ENCODE results near the gene LRRC8D. TPM values are rescaled to one million over a fixed set of nuclear protein-coding genes. Genes with fewer than 3 reads are reported as not detected.

LRRC8D gene
- total RNA-seq, 2 donors from 2014 or later, result 23.8 to 33.8 TPM

- peaks cover 41% of the 10 kb centered on the region for H3K4me1 Mint-ChIP-seq
- Histone ChIP-seq H3K27ac (ENCODE audit: low read depth, low read length) (no peak overlapping the region), H3K4me3 (ENCODE audit: low read length) (no peak overlapping the region), H3K9me3 (ENCODE audit: control insufficient read depth, low read length) (peaks cover under 1% of the 10 kb centered on the region), H3K27me3 (ENCODE audit: control insufficient read depth, insufficient read depth, low read length, poor library complexity, severe bottlenecking) (no peaks in the 10 kb centered on the region), H3K36me3 (ENCODE audit: control insufficient read depth, insufficient read depth, low read length) (no peaks in the 10 kb centered on the region), H3K4me1 (ENCODE audit: control insufficient read depth, insufficient read depth, low read length) (peaks cover 8% of the 10 kb centered on the region), H3K9ac (ENCODE audit: extremely low read depth, low read length, poor library complexity, severe bottlenecking) (no peak overlapping the region)
- H3K9me3 Mint-ChIP-seq, result peaks cover 2% of the 10 kb centered on the region
- no peaks in the 10 kb centered on the region for H3K36me3 Mint-ChIP-seq (ENCODE audit: low read depth)
- no peak for TF ChIP-seq CTCF (conservative IDR thresholded peaks at IDR 0.05)
- WGBS, 2 experiments (ENCODE audit: insufficient coverage in 1 of 2, insufficient read length in 1 of 2), result 94% methylated on average over 1 of the region's 1 CpG; no CpG with 5 or more reads in 1 of the 2 experiments
- no peaks in the 10 kb centered on the region for H3K27me3 Mint-ChIP-seq (ENCODE audit: insufficient read depth)
- no peak for DNase-seq
- H3K27ac Mint-ChIP-seq, result no peak overlapping the region
- no peak overlapping the region for H3K4me3 Mint-ChIP-seq
Observed at GRCh38 chr1:89953929-89954328, 133.1 kb downstream of the LRRC8D start.

GRCh38 chr1:89954401-89954800 lies 133.6 kb downstream of the LRRC8D start:
- WGBS, 2 experiments (ENCODE audit: insufficient coverage in 1 of 2, insufficient read length in 1 of 2), result 84 to 91% methylated on average over 1 of the region's 1 CpG
- no peaks in the 10 kb centered on the region for H3K36me3 ChIP-seq (ENCODE audit: control insufficient read depth, insufficient read depth, low read length)
- no peaks in the 10 kb centered on the region for H3K36me3 Mint-ChIP-seq (ENCODE audit: low read depth)
- H3K9me3 Mint-ChIP-seq, result peaks cover 6% of the 10 kb centered on the region
- H3K27ac ChIP-seq (ENCODE audit: low read depth, low read length), result no peak overlapping the region
- no peak for TF ChIP-seq CTCF (conservative IDR thresholded peaks at IDR 0.05)
- H3K9ac ChIP-seq (ENCODE audit: extremely low read depth, low read length, poor library complexity, severe bottlenecking), result no peak overlapping the region
- no peak overlapping the region for H3K4me3 Mint-ChIP-seq
- peaks cover 8% of the 10 kb centered on the region for H3K4me1 ChIP-seq (ENCODE audit: control insufficient read depth, insufficient read depth, low read length)
- DNase-seq, result no peak
- H3K4me1 Mint-ChIP-seq, result peaks cover 41% of the 10 kb centered on the region
- no peaks in the 10 kb centered on the region for H3K27me3 ChIP-seq (ENCODE audit: control insufficient read depth, insufficient read depth, low read length, poor library complexity, severe bottlenecking)
- H3K4me3 ChIP-seq (ENCODE audit: low read length), result no peak overlapping the region
- H3K27ac Mint-ChIP-seq, result no peak overlapping the region
- no peaks in the 10 kb centered on the region for H3K27me3 Mint-ChIP-seq (ENCODE audit: insufficient read depth)
- H3K9me3 ChIP-seq (ENCODE audit: control insufficient read depth, low read length), result peaks cover 6% of the 10 kb centered on the region

- Mint-ChIP-seq H3K4me3 (no peak overlapping the region), H3K27me3 (ENCODE audit: insufficient read depth) (no peaks in the 10 kb centered on the region), H3K27ac (no peak overlapping the region), H3K4me1 (peaks cover 32% of the 10 kb centered on the region), H3K9me3 (peaks cover 17% of the 10 kb centered on the region), H3K36me3 (ENCODE audit: low read depth) (no peaks in the 10 kb centered on the region)
- DNase-seq, result no peak
- Histone ChIP-seq H3K9ac (ENCODE audit: extremely low read depth, low read length, poor library complexity, severe bottlenecking) (no peak overlapping the region), H3K36me3 (ENCODE audit: control insufficient read depth, insufficient read depth, low read length) (no peaks in the 10 kb centered on the region), H3K9me3 (ENCODE audit: control insufficient read depth, low read length) (peaks cover 11% of the 10 kb centered on the region), H3K4me3 (ENCODE audit: low read length) (no peak overlapping the region), H3K27ac (ENCODE audit: low read depth, low read length) (no peak overlapping the region), H3K4me1 (ENCODE audit: control insufficient read depth, insufficient read depth, low read length) (no peaks in the 10 kb centered on the region), H3K27me3 (ENCODE audit: control insufficient read depth, insufficient read depth, low read length, poor library complexity, severe bottlenecking) (no peaks in the 10 kb centered on the region)
- TF ChIP-seq CTCF (conservative IDR thresholded peaks at IDR 0.05), result no peak
- 88 to 94% methylated on average over 3 to 7 of the region's 7 CpGs for WGBS, 2 experiments (ENCODE audit: insufficient coverage in 1 of 2, insufficient read length in 1 of 2)
Observed at GRCh38 chr1:89955311-89956205, 134.7 kb downstream of the LRRC8D start.
